SK-N-SH treated with all-trans-retinoic acid at 6 μM for 48 hours (cell line): ENCODE measurements around the gene PRR12.
A peak's percentile ranks its signal among the peaks of the same experiment; 100 is the strongest.

ENCODE experiments used
- ATAC-seq: fragments of 200-7000 bp; cut with Tn5 transposase; 3 replicates; pipeline ENCODE4 v1.9.1; 2020; ENCODE audit warnings: mild to moderate bottlenecking, moderate library complexity
- ARNTL ChIP-seq: fragments of 450-650 bp; formaldehyde crosslinking; IDR thresholded peaks from 2 replicates; pipeline ENCODE4 v1.5.0; 2020; ENCODE audit warnings: low read depth, mild to moderate bottlenecking, moderate library complexity, borderline replicate concordance
- BACH2 ChIP-seq: fragments of 250-450 bp; sonication (Bioruptor Pico); IDR thresholded peaks from 2 replicates; pipeline ENCODE4 v1.9.0; 2021; ENCODE audit warnings: mild to moderate bottlenecking, borderline replicate concordance
- CREB5 ChIP-seq: fragments of 250-450 bp; sonication (Bioruptor Pico); IDR thresholded peaks from 2 replicates; pipeline ENCODE4 v1.5.1; 2020; ENCODE audit warnings: low read depth, mild to moderate bottlenecking, moderate library complexity
- CSDC2 ChIP-seq: fragments of 250-450 bp; sonication (Bioruptor Pico); IDR thresholded peaks from 2 replicates; pipeline ENCODE4 v1.5.0; 2020; ENCODE audit warnings: mild to moderate bottlenecking, moderate library complexity
- CSRNP3 ChIP-seq: fragments of 250-450 bp; sonication (Bioruptor Pico); IDR thresholded peaks from 2 replicates; pipeline ENCODE4 v1.5.1; 2021; ENCODE audit warnings: mild to moderate bottlenecking, moderate library complexity
- ESRRG ChIP-seq: fragments of 250-450 bp; sonication (Bioruptor Pico); IDR thresholded peaks from 2 replicates; pipeline ENCODE4 v1.6.1; 2021; ENCODE audit warnings: mild to moderate bottlenecking
- GLIS3 ChIP-seq: fragments of 250-450 bp; sonication (Bioruptor Pico); IDR thresholded peaks from 2 replicates; pipeline ENCODE4 v1.5.0; 2020; ENCODE audit warnings: mild to moderate bottlenecking, moderate library complexity
- OSR1 ChIP-seq: fragments of 250-450 bp; sonication (Bioruptor Pico); IDR thresholded peaks from 2 replicates; pipeline ENCODE4 v1.8.0; 2022; ENCODE audit warnings: moderate library complexity, mild to moderate bottlenecking, inconsistent platforms
- PATZ1 ChIP-seq: fragments of 250-450 bp; sonication (Bioruptor Pico); IDR thresholded peaks from 2 replicates; pipeline ENCODE4 v1.8.0; 2020; ENCODE audit warnings: mild to moderate bottlenecking, moderate library complexity, borderline replicate concordance
- POU6F1 ChIP-seq: fragments of 250-450 bp; sonication (Bioruptor Pico); IDR thresholded peaks from 2 replicates; pipeline ENCODE4 v1.8.0; 2021; ENCODE audit warnings: low read depth, mild to moderate bottlenecking, moderate library complexity, borderline replicate concordance
- PPARA ChIP-seq: fragments of 250-450 bp; sonication (Bioruptor Pico); IDR thresholded peaks from 2 replicates; pipeline ENCODE4 v1.5.0; 2020; ENCODE audit warnings: mild to moderate bottlenecking, borderline replicate concordance
- RARB ChIP-seq: fragments of 250-450 bp; sonication (Bioruptor Pico); IDR thresholded peaks from 2 replicates; pipeline ENCODE4 v1.8.0; 2021; ENCODE audit warnings: mild to moderate bottlenecking, moderate library complexity
- SNAI2 ChIP-seq: fragments of 250-450 bp; sonication (Bioruptor Pico); IDR thresholded peaks from 2 replicates; pipeline ENCODE4 v1.5.0; 2020; ENCODE audit warnings: mild to moderate bottlenecking, moderate library complexity
- TSHZ2 ChIP-seq: fragments of 250-450 bp; sonication (Bioruptor Pico); IDR thresholded peaks from 2 replicates; pipeline ENCODE4 v1.5.0; 2020; ENCODE audit warnings: mild to moderate bottlenecking, moderate library complexity
- ZC3H10 ChIP-seq: fragments of 250-450 bp; sonication (Bioruptor Pico); IDR thresholded peaks from 2 replicates; pipeline ENCODE4 v1.5.1; 2021; ENCODE audit warnings: mild to moderate bottlenecking, moderate library complexity
- ZFP3 ChIP-seq: fragments of 250-450 bp; sonication (Bioruptor Pico); IDR thresholded peaks from 2 replicates; pipeline ENCODE4 v1.5.0; 2020; ENCODE audit warnings: mild to moderate bottlenecking, moderate library complexity
- ZFP30 ChIP-seq: fragments of 450-650 bp; formaldehyde crosslinking; IDR thresholded peaks from 2 replicates; pipeline ENCODE4 v1.5.0; 2022; ENCODE audit warnings: mild to moderate bottlenecking, moderate library complexity
- ZNF565 ChIP-seq: fragments of 450-650 bp; formaldehyde crosslinking; conservative IDR thresholded peaks from 2 replicates; pipeline ENCODE4 v1.5.0; 2020; ENCODE audit warnings: low read depth, mild to moderate bottlenecking, moderate library complexity
- ZNF70 ChIP-seq: fragments of 450-650 bp; formaldehyde crosslinking; IDR thresholded peaks from 2 replicates; pipeline ENCODE4 v1.5.0; 2020; ENCODE audit warnings: mild to moderate bottlenecking, moderate library complexity
- ZNF8 ChIP-seq: fragments of 450-650 bp; formaldehyde crosslinking; IDR thresholded peaks from 2 replicates; pipeline ENCODE4 v1.5.0; 2020; ENCODE audit warnings: mild to moderate bottlenecking, moderate library complexity

PRR12 gene

GRCh38 chr19:49570138-49570856 is 20.7 kb upstream of the PRR12 start (continued):
- TF ChIP-seq CREB5 (CRISPR knock-in tag), result no peak
- no peak for TF ChIP-seq PPARA (CRISPR knock-in tag)
- no peak for TF ChIP-seq RARB
- TF ChIP-seq OSR1 (CRISPR knock-in tag), result no peak
- TF ChIP-seq ESRRG, result no peak

GRCh38 chr19:49570997-49571676 is 19.8 kb upstream of the PRR12 start:
- ATAC-seq, result peak; percentile 53
- TF ChIP-seq CREB5 (CRISPR knock-in tag) (no peak), ARNTL (CRISPR knock-in tag) (no peak), PATZ1 (no peak), ESRRG (no peak), ZNF8 (CRISPR knock-in tag) (no peak), POU6F1 (no peak), RARB (no peak), CSRNP3 (CRISPR knock-in tag) (no peak), ZFP30 (no peak), SNAI2 (no peak), BACH2 (CRISPR knock-in tag) (no peak), CSDC2 (CRISPR knock-in tag) (no peak)

- no peak for ATAC-seq
- TF ChIP-seq ZC3H10 (CRISPR knock-in tag) (no peak), OSR1 (CRISPR knock-in tag) (no peak), ZFP30 (no peak), SNAI2 (no peak), RARB (no peak), ZNF70 (CRISPR knock-in tag) (no peak), PATZ1 (no peak), ARNTL (CRISPR knock-in tag) (no peak), CSDC2 (CRISPR knock-in tag) (no peak), TSHZ2 (CRISPR knock-in tag) (no peak), ZNF565 (CRISPR knock-in tag) (no peak), GLIS3 (CRISPR knock-in tag) (no peak), CREB5 (CRISPR knock-in tag) (no peak), POU6F1 (no peak), ZFP3 (CRISPR knock-in tag) (no peak), ESRRG (no peak)
Observed at GRCh38 chr19:49573009-49573408, 18.0 kb upstream of the PRR12 start.
